Measurements from ENCODE around the gene SYNPO.

The SYNPO gene

DNA sequence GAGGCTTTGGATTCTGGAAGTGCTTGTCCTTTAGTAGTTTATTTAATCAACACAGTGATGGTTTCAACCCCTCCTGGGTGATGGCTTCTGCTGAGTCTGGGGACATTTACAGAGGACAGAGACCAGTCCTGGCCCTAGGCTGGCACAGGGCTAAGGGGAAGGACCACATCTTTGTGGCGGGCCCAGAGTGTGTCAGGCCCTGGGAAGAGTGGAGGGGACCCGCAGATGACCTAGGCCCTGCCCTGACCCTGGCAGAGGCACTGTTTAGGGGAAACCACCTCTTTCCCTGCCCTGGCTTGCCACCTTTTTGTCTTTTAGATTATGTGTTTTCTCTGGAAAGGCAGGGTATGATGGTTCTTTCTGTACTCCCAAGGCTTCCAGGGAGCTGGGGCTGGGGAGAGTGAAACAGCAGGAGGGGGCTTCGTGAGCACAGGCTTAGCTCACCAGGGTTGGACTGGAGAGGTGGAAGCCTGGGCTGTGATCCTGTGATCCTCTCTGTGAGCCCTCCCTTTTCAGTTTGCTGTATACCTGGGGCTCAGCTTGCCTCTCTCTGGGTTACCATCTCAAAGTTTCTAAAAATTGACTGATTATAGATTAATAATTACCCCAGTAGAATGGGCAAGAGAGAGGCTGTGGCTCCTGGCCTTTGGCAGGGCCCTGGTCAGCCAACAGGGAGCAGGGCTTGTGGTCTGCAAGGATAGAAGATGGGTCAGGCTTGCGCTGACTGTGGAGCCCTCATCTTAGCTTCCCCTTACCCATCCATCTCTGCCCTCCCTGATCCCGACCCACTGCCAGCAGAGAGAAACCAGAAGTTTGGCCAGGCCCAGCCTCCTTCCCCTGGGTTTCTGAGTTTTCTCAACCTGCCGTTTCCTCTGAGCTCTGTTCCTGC lies 1.7 kb upstream of the SYNPO start:
- DNase-seq (ENCODE audit: low read depth): no peak
- no peak overlapping the region for H3K4me3 ChIP-seq (ENCODE audit: control insufficient read depth, low read depth, low read length)
- TF ChIP-seq, protein P1, sequence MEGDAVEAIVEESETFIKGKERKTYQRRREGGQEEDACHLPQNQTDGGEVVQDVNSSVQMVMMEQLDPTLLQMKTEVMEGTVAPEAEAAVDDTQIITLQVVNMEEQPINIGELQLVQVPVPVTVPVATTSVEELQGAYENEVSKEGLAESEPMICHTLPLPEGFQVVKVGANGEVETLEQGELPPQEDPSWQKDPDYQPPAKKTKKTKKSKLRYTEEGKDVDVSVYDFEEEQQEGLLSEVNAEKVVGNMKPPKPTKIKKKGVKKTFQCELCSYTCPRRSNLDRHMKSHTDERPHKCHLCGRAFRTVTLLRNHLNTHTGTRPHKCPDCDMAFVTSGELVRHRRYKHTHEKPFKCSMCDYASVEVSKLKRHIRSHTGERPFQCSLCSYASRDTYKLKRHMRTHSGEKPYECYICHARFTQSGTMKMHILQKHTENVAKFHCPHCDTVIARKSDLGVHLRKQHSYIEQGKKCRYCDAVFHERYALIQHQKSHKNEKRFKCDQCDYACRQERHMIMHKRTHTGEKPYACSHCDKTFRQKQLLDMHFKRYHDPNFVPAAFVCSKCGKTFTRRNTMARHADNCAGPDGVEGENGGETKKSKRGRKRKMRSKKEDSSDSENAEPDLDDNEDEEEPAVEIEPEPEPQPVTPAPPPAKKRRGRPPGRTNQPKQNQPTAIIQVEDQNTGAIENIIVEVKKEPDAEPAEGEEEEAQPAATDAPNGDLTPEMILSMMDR (IDR thresholded peaks at IDR 0.05; ENCODE audit: control insufficient read depth, insufficient read depth, low read depth, low read length, missing control alignments): no peak

DNA sequence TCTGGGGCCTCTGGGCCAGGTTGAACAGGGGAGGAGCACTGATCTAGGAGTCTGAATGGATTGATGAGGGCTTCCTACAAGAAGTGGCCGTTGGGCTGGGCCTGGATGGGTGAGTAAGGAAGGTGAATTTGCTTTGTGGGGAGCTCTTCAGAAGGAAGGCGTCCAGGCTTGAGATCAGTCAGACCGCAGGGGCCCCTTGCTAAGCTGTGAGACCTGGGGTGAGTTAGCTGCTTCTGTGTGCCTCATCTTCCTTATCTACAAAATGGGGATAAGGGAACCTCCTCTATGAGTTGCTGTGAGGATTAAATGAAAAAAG lies 1.1 kb upstream of the SYNPO start:
- TF ChIP-seq, protein P1 (IDR thresholded peaks at IDR 0.05; ENCODE audit: control insufficient read depth, insufficient read depth, low read depth, low read length, missing control alignments): no peak
- no peak overlapping the region for H3K4me3 ChIP-seq (ENCODE audit: control insufficient read depth, low read depth, low read length)
- no peak for DNase-seq (ENCODE audit: low read depth)

DNA sequence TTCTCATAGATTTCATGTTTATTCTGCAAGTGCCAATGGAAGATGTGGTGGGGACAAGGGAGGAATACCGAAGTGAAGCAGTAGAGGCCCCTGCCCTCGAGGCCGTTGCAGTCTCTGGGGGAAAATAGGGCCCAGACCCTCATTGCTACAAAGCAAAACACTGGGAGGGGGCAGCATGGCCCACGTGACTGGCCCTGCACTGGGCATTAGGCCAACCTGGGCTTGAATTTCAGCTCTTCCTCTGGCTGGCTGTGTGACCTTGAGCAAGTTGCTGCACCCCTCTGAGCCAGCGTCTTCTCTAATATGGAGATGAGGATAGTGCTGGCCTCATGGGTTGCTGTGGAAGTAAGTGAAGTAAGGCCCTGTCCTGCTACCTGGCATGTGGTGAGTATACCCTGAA lies 709 bp upstream of the SYNPO start:
- TF ChIP-seq, protein P1 (IDR thresholded peaks at IDR 0.05; ENCODE audit: control insufficient read depth, insufficient read depth, low read depth, low read length, missing control alignments): no peak
- no peak overlapping the region for H3K4me3 ChIP-seq (ENCODE audit: control insufficient read depth, low read depth, low read length)
- no peak for DNase-seq (ENCODE audit: low read depth)

DNA sequence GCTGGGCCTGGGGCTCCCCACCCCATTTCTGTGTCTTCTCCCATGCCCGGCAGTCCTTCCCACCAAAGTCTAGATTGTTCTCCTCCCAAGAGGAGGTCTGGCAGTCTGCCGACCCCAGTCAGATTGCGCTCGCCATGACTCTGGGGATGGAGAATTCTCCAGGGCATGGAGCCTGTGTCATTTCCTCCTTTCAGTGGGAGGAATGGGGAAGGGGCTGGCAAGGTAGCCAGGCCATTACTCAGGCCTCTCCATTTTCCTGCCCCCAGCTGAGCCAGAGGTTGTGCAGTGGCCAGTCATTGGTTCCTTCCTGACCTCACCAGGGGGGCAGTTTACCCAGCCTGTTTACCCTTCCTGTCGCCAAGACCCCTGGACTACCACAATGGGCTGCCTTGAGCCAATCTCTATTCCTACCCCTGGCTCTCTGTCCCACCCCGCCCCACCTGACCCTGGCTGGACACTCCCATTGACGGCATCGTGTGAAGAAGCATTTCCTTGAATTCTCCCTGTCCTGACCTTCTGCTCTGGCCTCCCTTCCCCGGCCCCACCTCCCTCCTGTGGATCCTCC lies 628 bp downstream of the SYNPO start:
- peak overlapping the region; percentile 54 for H3K4me3 ChIP-seq (ENCODE audit: control insufficient read depth, low read depth, low read length)
- DNase-seq (ENCODE audit: low read depth): peak; percentile 48
- TF ChIP-seq, protein P1 (IDR thresholded peaks at IDR 0.05; ENCODE audit: control insufficient read depth, insufficient read depth, low read depth, low read length, missing control alignments): no peak

DNA sequence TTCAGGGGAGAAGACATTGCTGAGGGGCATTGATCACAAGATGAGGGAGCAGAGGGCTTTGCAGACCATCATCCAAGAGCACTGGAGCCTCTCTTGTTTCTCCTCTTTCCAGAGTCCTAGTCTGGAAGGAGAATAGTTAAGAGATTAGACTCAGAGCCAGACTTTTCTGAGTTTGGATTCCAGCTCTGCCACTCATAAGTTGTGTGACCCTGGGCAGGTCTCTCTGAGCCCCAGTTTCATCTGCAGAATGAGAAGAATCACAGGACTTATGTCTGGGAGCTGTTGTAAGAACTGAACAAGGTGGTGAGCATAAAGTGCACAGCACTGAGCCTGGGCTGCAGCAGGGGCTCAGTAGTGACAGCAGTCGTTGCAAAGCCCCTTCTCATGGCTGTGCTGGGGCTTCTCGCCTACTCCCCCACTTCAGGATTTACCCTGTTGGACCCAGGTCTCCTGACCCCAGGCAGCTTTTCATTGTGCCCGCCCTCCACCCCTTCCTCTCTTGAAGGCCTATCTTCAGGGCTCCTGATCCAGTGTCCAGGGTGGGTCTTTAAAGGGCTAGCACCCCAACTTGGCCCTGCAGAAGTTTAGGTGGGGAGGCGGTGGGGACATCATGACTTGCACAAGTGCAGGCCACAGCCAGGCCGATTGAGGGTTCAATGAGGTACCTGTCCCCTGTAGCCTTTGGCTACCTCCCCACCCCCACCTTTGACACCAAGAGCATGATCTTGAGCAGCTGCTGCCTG lies 1.5 kb downstream of the SYNPO start:
- TF ChIP-seq, protein P1 (IDR thresholded peaks at IDR 0.05; ENCODE audit: control insufficient read depth, insufficient read depth, low read depth, low read length, missing control alignments): no peak
- DNase-seq (ENCODE audit: low read depth): no peak
- peak overlapping the region; percentile 54 for H3K4me3 ChIP-seq (ENCODE audit: control insufficient read depth, low read depth, low read length)

DNA sequence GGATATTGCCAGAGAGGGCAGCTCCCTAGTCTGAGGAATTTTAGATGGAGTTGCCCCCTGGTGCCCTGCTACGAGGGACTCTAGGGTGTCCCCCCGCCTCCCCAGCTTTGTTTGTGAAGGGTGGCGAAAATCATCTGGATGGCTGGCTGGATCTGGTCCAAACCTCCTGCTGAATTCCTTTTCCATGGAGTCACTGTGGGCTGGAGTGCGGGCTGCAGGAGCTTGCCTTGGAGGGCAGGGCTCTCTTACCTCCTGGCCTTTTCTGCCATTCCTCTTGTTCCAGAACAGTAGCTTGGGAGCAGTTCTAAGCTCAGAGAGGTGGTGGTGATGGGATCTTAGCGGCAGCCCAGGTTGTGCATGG lies 2.1 kb downstream of the SYNPO start:
- TF ChIP-seq, protein P1 (IDR thresholded peaks at IDR 0.05; ENCODE audit: control insufficient read depth, insufficient read depth, low read depth, low read length, missing control alignments): no peak
- H3K4me3 ChIP-seq (ENCODE audit: control insufficient read depth, low read depth, low read length): peak overlapping the region; percentile 16
- peak; percentile 60 for DNase-seq (ENCODE audit: low read depth)

Data from AG09309 (cell line).